Activated CD4-positive, alpha-beta T cell treated with anti-CD3 and anti-CD28 coated beads, Interleukin-2, amount 50 U/mL, for 1 hour (primary cell): ENCODE data around the gene UROC1.

Experiments used
- DNase-seq: peaks from one replicate; pipeline ENCODE4 v3.0.0-alpha.2; 2020

Gene UROC1

GRCh38 chr3:126438746-126439145, 78.8 kb downstream of the UROC1 start:
- no peak for DNase-seq

GRCh38 chr3:126438186-126438585, 79.4 kb downstream of the UROC1 start:
- no peak for DNase-seq

GRCh38 chr3:126436826-126437717, 80.5 kb downstream of the UROC1 start:
- no peak for DNase-seq

- DNase-seq, result no peak
Observed at GRCh38 chr3:126435456-126436315, 81.9 kb downstream of the UROC1 start.

GRCh38 chr3:126434931-126435411, 82.6 kb downstream of the UROC1 start:
- no peak for DNase-seq

GRCh38 chr3:126434264-126434590, 83.3 kb downstream of the UROC1 start:
- no peak for DNase-seq

- DNase-seq, result no peak
Observed at GRCh38 chr3:126433496-126434263, 83.9 kb downstream of the UROC1 start.

- no peak for DNase-seq
Observed at GRCh38 chr3:126433105-126433430, 84.5 kb downstream of the UROC1 start.

GRCh38 chr3:126432361-126433104, 85.0 kb downstream of the UROC1 start:
- no peak for DNase-seq
